DMS53 treated with DMSO at 0.1 percent for 48 hours (cell line): Measurements from ENCODE around the gene COL18A1.
A peak's percentile ranks its signal among the peaks of the same experiment; 100 is the strongest.

ENCODE experiments used
- DNase-seq: peaks from one replicate; lab custom pipeline; 2025; ENCODE audit not compliant: unreplicated experiment; lab: John Stamatoyannopoulos, UW

The COL18A1 gene

DNA sequence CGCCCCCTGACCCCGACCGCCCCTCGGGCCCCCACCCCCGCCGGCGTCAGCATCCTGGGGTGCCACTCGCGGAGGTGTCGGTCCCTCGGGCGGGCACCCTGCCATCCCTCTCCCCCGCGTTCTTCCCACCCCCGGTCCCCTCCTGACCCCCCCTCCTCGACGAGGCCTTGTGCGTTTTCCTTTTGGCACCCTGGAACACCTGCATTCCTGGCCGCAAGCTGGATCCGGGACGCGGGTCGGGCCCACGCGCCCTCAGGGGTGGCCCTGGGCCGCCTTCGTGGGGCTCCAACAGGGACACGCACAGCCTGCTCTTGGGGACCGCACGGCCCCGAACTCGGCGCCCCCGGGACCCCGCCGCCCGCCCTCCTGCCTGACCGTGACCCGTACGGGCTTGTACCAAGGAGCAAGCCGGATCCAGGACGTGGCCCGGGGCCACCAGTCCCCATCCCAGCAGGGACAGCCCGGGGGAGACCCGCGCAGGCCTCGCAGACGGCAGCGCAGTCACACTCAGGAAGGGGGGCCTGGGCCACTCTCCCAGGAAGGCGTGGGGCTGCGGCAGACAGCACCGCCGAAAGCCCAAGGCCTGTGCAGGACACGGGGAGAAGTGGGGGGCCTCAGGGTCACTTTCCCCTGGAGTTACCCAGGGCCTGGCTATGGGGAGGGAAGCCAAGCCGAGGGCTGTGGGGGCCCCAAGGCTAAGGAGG lies 137.9 kb downstream of the COL18A1 start:
- DNase-seq = no peak

DNA sequence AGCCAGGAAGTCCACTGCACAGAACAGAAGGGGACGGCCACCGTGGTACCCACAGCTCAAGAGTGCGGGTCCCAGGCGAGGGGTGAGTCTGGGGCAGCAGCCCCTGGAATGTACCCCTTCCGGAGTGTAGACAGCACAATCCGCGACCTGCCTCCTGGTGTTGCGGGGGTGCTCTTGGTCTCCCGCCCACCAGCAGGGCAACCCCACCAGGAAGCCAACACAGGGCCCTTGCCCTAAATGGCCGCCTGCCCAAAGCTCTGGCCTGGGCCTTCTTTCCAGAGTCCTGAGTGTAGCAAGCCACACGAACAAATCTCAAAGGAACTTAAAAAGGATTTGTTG lies 138.4 kb downstream of the COL18A1 start:
- DNase-seq = no peak

DNA sequence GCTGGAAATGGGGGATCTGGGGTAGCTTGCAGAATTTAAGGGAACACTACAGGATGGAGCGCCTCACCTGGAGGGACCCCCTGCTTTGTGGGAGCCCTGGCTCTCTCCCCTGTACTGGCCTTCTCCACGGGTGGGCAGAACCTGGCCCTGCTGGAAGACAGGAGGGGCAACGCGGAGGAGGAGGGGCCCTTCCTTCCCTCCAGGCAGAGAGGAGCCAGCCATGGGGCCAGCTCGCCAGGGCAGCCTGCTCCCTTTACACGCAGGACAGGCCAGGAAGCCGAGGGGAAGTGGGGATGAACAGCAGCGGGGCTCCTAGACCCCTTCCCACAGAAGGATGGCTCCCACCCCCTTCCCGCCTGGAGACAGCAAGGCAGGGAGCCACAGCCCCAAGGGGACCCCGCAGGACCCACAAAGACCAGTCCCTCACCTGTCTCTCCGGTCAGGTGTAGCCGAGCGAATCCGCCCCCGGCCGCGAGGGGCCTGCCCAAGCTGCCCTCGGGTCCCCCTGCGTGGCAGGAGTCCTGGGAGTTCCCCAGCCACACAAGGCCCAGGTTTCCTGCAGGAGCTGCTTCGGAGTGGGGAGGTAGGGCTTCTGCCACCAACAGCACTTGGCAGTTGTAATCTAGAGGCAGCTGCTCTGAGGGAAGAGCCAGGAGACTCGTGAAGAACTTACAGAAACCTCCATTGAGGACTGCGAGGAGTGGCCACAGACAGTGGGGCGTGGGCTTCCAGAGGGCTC lies 138.9 kb downstream of the COL18A1 start:
- no peak for DNase-seq

DNA sequence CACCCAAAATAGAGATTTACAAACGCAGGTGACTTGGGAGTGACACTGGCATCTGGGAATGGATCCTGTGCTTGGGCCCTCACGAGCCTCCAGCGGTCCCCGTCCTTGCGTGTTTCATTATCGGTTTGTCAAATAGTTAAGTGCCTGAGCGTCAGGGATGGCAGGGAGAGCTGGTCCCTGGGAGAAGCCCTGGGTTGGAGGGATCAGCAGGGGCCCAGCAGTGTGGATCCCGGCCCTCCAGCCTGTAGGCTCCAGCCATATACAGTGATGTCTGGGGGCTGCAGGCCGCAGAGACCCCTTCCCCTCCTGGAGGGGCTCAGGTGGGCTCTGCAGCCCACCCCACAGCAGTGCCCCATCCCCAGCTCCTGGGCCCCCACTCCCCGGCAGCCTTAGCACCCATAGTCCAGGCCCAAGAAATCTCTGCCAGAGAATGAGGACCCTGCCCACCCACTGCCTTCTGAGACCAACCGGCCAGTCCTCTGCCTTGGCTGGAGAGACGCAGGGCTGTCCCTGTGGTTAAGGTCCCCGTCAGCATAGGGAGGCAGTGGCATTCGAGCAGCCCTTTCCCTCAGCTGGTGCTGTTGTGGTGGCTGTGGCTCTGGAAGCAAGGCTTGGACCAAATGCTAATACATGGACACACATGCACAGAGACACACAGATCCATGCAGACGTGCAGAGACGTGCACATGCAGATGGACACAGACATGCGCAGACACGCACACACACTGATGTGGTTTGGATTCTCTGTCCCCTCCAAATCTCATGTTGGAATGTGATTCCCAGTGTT lies 139.7 kb downstream of the COL18A1 start:
- no peak for DNase-seq

DNA sequence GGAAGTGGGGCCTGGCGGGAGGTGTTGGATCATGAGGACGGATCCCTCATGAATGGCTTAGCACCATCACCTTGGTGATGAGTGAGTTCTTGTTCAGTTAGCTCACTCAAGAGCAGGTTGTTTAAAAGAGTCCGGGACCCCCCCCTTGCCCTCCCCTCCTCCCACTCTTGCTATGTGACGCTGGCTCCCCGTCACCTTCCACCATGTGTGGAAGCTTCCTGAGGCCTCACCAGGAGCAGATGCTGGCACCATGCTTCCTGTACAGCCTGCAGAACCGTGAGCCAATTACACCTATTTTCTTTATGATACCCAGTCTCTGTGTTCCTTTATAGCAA lies 140.2 kb downstream of the COL18A1 start:
- DNase-seq = no peak

DNA sequence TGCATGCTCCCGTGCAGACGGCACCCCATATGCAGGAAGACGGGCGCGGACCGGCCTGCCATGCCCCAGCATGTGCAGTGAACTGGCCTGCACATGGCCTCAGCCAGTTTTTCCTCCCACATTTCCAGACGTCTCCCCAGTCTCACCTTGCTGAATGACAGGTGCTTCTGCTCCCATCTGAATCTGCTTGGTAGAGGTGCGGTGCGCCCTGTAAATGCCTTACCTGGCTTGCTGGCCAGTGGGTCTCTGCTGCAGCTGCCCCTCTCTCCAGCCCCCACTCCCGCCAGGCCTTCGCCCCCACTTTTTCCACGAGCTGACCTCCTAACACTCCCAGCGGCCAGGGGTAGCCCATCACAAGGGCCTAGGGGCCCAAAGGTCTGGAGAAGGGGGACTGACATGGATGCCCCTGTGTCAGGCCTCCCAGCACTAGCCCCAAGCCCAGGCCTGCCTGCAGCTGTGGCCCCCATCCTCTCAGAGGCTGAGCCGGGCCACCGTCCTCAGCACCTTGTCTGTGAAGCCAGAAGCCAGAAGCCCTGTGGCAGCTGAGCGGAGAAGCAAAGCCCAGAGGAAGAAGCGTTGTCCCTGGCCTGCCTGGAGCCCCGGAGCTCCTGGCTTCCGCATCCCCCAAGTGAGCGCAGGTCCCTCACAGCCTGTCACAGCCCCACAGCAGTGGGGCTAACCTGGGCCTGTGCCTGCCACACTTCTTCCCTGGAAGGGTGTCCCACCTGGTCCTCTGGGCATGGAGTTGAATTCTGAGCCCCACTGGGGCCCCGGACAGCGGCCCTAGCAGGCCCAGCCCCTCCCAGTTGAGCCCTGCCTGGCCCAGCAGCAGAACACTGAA lies 140.9 kb downstream of the COL18A1 start:
- no peak for DNase-seq

DNA sequence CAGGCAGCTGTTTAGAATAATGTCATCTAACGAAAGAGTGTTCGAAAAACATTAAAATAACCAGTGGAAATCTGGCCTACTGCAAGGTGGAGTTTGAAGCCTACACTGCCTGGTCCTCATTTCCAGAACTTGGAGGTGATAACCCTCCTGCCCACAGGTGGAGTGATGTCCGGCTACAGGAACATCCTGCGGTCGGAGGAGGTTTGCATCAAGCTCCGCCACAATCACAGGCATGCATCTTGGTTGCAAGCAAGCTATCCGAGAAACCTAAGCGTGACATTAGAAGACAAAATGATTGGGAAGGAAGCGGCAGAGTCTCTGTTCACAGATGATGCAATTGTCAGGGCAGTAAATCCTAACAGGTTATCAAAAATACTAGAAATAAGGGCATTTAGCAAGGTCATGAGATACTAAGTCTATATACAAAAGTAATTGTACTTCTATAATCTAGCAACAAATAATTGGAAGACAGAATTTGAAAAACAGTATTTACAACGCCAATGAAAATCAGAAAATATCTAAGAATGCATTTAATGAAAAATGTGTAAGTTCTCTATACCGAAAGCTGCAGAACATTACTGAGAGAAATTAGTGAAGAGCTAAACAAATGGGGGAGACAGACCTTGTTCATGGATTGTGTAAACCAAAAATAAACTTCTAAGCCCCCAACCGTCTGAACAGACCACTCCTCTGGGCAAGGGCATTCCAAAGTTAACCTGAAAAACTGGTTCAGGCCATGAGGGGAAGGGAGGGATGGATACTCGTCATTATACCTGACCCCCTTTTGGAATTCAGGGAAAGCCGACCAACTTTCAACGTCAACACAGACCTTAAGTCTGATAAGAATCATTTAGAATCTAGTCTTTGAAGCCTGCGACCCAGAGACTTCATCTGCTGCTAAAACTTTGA lies 141.9 kb downstream of the COL18A1 start:
- DNase-seq = no peak

DNA sequence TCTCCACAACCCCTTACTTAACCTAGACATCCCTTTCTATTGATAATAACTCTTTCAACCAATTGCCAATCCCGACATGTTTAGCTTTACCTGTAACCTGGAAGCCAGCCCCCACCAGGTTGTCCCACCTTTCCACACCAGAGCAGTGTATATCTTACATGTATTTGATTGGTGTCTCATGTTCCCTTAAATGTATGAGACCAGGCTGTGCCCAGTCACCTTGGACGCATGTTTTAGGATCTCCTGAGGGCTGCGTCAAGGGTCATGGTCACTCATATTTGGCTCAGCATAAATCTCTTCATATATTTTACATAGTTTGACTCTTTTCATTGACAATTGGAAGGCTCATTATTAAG lies 142.6 kb downstream of the COL18A1 start:
- no peak for DNase-seq

DNA sequence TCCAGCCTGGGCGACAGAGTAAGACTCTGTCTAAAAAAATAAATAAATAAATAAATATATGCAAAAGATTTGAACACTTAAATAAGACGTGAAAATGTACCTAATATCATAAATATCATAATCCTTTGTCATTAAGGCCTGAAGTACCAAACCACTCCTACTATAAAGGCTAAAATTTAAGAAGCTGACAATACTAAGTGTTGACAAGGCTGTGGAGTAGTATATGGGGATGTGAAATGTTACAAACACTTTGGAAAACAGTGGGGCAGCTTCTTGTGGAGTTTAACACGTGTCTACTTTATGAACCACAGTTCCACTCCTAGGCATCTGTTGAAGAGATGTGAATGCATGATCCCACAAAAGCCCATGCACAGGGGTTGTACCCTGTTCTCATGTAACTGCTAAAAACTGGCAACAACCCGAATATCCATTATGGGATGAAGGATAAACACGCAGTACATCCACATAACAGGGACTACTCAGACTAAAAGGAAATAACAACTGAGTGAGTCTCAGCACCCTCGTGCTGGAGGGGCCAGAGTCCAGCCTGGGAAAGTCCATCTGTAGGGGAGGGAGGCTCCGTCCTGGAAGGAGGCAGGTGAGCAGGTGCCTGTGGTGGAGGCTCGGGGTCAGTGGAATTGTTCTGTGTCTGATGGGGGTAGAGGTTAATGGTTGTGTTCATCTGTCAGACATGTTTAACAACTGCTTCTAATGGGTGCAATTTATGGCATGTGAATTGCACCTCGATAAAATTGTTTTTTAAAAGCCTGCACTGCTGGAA lies 143.9 kb downstream of the COL18A1 start:
- no peak for DNase-seq

DNA sequence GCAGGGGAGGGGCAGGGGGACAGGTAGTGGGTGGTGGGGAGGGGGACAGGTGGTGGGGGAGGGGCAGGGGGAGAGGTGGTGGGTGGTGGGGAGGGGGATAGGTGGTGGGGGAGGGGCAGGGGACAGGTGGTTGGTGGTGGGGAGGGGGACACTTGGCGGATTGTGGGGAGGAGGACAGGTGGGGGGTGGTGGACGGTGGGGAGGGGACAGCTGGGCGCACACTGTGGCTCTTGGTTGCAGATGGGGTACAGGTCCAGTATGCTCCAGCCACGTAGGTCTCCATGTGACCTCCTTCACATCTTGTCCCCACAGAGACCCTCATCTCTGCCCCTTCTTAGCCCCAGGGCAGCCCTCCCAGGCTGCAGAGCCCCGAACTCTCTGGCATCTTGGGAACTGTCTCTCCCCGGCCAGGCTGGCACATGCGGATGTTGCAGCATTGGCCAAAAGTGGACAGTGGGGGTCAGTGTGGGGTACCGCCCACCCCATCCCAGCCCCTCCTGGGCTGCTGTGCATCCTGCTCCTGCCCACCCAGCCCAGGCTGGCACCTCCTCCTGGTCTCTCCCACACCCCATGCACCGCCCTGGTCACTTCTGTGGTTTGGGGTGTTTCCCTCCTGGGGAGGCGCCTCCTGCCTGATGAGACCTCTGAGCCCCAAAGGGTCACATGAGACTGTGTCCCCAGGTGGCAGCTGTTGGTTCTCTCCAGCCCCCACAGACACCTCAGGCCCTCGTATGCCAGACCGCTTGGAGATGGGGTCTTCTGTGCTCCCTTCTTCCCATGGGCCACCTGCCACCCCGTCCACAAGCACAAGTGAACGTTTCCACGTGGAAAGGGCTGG lies 144.9 kb downstream of the COL18A1 start:
- DNase-seq = no peak

DNA sequence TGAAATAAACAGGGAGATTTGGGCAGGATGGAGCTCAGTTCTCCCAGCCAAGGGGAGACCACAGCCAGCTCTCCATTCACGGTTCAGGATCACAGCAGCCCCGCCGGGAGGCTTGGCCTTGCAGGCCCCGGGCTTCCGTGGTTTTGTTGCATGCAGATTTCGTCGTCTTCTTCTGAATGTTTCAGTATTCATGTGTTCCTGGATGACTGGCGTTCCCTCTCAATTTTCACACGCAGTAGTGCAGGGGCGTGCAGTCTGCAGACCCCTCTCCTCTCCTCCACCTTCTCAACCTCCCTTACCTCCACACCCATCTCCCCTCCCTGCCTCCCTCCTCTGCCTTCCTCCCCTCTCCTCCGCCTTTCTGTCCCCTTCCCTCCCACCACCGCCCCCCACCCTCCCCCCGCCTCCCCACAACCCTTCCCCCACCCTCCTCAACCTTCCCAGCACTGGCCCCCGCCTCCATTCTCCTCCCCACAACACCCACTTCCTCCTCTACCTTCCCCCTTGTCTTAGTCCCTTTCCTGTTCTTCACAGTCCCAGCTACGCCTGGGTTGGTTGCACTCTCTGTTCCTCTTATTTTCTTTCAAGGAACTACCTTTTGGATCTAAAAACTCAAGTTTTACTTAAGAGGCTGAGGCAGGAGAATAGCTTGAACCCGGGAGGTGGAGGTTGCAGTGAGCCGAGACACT lies 145.7 kb downstream of the COL18A1 start:
- no peak for DNase-seq

DNA sequence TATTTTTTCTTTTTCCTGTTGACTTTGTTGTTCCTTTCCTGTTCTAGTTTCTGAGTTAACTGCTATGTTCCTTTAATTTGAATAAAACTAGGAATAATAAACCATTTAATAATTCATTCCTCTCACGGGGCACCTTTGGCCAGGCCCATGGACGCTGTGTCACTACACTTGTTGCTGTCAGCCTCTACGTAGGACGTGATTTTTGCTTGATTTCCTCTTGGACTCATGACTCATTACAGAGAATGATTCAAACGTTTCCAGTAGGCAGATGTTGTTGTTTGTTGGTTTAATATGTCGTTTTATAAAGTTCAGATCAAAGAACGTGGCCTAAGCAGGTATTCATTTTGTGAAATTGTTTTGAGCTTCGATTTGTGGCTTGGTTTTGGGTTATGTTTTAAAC lies 146.4 kb downstream of the COL18A1 start:
- peak; percentile 4 for DNase-seq

DNA sequence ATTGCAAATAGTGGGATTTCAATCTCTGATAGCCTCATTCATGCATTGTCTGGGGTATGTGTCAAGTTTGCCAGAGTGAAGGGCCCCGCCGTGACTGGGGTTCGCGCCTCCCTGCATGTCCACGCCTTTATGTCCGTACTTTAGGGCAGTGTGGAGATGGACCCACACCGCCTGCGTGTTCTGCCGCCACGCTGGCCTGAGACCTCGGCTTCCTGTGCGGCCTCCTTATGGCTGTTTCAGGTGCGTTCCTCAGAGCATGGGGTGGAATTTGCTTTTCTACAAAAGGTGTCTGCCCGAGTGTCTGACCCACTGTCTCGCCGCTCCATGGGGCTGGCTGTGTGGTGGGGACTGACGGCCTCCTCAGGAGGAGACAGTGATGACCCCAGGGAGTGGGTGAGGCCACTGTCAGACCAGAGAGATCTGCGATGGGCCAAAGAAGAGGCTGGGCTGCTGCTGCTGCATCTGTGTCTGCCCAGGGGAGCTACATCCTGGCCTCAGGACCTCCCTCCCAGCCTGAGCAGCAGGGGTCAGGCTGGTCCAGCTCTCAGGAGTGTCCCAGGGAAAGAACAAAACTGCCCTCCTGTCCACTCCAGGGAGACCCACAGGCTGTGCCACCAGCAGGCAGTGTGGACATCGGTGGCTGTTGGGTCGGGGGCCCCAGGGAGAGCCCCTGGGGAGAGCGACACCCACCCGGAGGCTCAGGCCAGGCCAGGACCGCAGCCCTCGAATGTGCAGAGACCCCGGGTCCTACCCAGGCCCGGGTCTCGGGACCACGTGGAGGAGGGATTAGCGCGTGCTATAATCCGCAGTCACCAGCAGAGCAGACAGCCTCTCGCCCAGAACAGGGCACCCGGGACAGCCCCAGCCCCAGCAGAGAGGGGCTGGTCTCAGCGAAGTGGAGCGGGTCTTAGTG lies 147.1 kb downstream of the COL18A1 start:
- DNase-seq = no peak

DNA sequence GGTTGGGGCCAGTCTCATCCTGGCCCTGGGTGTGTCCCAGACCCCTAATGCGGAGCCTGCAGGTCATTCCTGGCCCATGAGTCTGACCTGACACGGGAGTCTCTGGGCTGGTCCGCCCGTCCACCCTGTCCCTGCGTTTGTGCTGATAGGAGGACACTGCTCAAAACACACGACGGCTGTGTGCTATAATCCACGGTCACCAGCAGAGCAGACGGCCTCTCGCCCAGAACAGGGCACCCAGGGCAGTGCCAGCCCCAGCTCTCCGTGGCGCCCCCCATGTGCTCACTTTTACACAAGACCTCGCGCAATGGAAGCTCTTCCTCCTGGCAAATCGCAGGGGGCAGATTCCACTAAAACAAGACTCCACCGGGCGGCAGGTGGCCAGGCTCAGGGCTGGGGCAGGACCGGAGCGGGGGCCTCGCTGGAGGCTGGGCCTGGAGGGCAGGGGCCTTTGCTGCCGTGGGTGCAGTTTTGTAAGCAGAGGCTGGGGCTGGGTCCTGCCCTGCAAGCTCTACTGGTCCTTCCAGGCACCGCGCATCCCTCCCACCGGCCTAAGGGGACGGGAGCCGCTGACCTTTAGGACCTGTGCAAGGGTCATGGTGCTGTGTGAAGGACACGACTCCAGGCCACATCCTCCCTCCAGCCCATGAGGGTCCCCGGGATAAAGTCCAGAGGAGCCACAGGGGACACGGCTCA lies 147.9 kb downstream of the COL18A1 start:
- DNase-seq = no peak

DNA sequence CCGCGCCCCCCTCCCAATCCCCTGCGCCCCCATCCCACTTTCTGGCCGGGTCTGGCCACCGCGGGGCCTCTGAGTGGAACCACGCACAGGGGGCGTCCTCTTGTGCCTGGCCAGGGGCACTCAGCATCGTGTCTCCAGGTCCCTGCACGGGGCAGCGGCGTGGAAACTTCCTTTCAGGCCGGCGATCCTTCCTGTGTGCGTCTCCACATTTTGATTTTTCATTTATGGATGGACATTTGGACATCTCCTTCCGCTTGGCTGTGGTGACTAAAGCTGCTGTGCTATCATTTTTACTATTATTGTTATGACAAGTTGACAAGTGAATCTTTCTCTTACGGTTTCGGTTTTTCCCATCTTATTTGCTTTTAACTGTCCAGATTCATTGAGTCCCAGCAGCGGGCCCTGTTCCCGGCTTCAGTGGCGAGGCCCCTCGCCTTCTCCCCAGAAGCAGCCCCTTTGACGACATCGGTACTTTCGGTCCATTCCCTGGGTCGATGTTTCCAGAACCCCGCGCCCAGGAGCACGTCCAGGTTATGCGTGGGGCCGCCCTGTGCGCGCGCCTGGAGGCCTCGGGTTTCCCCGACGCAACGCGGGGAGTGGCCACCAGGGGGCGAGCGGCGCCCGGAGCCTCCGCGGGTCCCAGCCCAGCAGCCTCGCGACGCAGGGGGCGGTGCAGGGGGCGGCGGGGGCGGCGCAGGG lies 149.7 kb downstream of the COL18A1 start:
- DNase-seq = peak; percentile 4

DNA sequence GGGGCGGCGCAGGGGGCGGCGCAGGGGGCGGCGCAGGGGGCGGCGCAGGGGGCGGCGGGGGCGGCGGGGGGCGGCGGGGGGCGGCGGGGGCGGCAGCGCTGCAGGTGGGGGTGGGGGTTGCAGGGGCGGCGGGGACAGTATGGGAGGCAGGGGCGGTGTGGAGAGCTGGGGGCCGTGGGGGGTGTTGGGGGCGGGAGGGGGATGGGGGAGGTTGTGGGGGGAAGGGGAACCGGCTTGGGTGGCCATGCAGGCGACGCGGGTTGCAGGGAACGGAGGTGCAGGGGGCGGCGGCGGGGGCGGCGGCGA lies 150.2 kb downstream of the COL18A1 start:
- DNase-seq = no peak
